GM12801 (cell line): ENCODE data around the gene NECAB3.

Experiments
- TF ChIP-seq, protein P1 (sequence below): IDR thresholded peaks from one replicate; pipeline ENCODE4 v1.5.1; 2011; ENCODE audit warnings: control low read depth; ENCODE audit not compliant: insufficient read length; ENCODE audit errors: extremely low read depth

NECAB3 gene

DNA sequence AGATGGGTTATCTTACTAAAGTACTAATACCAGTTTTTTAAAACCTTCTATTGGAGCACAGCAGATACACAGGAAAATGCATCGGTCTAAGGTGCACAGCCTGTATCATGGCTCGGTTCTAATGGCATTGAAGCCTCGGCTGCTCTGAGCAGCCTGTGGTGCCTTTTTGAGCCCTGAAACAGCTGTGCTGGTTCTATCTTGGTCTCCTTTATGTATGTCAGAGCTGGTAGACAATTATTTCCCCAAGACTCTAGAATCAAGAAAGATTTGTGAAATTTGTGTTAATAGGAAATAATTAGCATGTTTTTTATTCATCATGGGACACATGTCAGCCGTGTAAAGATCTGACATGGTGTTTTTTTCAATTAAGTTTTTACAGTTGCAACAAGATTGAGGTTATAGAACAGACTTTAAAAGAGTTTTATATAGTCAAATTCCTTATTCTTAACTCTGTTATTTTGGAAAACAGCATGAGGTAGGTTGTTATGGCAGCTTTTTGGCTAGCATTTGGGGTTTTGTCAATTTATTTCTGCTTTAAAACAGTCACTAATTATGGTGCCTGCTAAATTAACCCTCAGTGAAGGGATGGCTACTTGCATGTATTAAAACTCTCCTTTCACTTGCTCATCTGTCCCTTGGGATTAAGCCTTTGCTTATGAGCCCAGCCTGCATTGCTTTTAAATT, 52.4 kb downstream of the NECAB3 start:
- TF ChIP-seq, protein P1, sequence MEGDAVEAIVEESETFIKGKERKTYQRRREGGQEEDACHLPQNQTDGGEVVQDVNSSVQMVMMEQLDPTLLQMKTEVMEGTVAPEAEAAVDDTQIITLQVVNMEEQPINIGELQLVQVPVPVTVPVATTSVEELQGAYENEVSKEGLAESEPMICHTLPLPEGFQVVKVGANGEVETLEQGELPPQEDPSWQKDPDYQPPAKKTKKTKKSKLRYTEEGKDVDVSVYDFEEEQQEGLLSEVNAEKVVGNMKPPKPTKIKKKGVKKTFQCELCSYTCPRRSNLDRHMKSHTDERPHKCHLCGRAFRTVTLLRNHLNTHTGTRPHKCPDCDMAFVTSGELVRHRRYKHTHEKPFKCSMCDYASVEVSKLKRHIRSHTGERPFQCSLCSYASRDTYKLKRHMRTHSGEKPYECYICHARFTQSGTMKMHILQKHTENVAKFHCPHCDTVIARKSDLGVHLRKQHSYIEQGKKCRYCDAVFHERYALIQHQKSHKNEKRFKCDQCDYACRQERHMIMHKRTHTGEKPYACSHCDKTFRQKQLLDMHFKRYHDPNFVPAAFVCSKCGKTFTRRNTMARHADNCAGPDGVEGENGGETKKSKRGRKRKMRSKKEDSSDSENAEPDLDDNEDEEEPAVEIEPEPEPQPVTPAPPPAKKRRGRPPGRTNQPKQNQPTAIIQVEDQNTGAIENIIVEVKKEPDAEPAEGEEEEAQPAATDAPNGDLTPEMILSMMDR, result no peak

DNA sequence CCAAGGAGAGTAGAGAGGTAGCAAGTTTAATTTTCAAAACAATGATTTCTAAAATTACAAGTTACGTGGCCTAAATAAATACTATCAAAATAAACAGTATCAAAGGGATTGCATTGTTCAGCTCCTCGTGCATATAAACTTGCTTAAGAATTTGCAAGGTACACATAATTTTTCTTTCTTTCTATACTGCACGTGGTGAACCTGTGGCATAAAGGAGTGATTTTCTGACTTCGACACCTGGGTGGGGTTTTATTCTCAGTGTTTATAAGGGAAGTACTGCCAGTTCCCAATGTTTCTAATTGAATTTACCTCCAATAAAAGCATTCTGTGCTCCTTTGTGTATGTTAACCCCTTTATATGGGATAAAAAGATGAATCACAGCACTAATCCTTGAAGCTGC, 62.2 kb downstream of the NECAB3 start:
- TF ChIP-seq, protein P1, result no peak

DNA sequence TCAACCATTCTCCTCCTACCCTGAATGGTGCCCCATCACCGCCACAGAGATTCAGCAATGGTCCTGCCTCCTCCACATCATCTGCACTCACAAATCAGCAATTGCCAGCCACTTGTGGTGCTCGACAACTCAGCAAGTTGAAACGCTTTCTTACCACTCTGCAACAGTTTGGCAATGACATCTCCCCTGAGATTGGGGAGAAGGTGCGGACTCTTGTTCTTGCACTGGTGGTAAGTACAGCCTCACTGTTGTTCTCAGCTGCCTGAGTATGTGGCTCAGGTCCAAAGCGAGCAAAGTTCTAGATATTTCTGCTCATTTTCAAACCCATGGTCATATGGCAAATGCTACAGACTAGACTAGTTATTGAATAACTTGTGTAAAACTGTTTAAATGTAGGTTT, 63.1 kb downstream of the NECAB3 start:
- TF ChIP-seq, protein P1, result no peak

DNA sequence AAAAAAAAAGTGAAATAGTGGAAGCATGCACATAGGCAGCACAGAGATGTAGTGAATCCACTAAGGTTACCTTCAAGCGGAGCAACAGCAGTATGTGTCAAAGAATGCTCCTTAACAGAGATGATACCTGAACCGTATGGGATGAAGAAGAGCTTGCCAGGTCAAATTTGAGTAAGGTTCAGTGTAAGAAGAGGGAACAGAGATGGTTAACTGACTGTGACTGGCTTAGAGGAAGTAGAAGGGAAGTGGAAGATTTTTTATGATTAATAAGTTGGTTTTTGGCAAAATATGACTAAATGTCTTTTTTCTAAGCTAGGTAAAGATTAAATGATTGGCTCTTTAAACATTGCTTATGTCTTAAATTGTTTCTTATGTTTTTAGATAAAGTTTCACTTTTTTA, 64.7 kb downstream of the NECAB3 start:
- TF ChIP-seq, protein P1, result no peak
